HS-5 (cell line): ENCODE measurements around the gene TUT4.

Source experiments
- DNase-seq: peaks from one replicate; pipeline ENCODE4 v3.0.0-alpha.2; 2012; ENCODE audit warnings: low read depth

Gene TUT4

DNA sequence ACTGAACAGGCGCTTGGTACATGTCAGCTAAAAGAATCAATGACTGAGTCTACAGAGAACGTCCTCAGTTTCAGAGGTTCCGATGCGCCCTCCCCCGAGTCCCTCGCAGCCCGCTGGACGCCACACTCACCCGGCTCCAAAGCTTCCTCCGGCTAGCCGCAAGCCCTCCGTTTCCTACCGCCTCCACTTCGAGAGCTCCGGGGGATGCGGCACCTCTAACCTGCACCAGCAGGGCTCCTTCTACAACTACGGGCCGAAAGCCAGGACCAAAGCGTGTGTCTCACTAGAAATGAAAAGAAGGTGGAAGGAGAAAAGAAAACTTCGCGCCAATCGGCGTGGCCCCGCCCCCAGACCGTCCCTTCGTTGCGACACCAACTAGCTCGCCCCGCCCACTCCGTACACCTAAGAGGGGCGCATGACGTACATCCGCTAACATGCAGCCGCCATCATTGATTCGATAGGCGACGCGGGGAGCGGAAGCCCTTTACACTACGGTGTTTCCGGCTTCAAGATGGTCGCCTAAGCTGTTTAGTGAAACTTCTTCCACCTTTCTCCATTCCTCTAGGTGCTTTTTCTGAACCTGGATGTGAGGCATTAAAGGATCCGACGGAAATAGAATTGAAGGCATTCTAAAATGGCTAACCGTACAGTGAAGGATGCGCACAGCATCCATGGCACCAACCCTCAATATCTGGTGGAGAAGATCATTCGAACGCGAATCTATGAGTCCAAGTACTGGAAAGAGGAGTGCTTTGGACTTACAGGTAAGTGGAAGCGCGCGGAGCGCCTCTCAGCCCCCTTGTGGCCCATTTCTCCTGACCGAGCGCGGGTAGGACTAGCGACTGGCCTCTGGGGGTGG, 148.5 kb downstream of the TUT4 start, which contains the start of the genes ORC1 and PRPF38A:
TSS of gene ORC1 (minus strand) at position 308 of the 859 bp plus-strand sequence. CDS start 2,200 bp downstream, outside the sequence.
TSS of gene PRPF38A (plus strand) at position 487 of the 859 bp plus-strand sequence. CDS start at position 635, 148 bp downstream.
- peak; percentile 85 for DNase-seq

DNA sequence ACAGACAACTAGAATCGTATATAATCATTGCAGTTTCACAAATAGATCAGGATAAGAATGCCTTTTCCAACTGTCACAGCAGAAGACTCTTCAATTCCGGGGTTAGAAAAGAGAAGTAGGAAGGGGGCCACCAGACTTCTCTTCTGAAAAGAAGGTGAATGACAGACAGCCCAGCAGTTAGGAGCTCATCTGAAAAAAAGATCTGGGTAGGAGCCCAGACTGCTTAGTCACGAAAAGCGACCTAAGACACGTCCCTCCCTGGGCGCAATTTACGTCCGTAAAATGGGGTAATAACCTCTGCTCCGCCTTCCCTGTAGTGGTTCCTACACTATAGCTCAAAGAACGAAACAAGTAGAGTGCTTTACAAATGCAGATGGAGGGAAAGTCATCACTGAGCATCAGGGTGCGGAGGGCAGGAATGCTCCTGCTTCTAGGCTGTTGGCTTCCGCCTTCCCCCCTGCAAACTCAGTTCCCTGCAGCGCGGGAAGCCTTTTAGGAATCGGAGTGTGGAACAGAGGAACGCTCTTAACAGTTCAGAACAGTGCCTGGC, 149.3 kb downstream of the TUT4 start:
- DNase-seq: peak; percentile 69

DNA sequence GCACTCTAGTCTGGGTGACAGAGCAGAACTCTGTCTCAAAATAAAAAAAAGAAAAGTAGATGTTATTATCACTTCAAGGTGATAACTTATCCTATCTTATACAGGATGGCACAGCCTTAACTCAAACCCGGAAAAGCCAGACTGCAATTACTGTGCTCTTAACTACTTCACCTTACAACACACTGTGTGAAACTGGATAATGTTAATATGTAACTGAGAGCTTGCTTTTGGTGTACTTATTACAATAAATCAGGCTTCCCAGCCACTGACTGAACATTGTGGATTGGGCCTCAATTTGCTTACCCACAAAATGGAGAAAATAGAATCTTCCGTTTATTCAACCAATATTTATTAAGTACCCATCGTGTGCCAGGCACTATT, 150.0 kb downstream of the TUT4 start:
- no peak for DNase-seq

- no peak for DNase-seq
Observed at GRCh38 chr1:52400131-52400530, 152.8 kb downstream of the TUT4 start.

DNA sequence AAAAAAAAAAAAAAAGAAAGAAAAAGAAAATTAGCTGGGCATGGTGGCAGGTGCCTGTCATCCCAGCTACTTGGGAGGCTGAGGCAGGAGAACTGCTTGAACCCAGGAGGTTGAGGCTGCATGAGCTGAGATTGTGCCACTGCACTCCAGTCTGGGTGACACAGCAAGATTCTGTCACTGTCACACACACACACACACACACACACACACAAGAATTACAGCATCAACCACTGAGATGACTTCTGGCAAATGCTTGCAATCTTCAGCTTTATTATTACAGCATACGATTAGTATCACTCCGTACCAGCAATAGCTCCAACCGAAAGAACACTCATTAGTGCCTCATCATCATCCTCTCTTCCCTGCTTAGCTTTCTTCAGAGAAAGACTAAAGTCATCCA, 153.3 kb downstream of the TUT4 start:
- DNase-seq: no peak

- no peak for DNase-seq
Observed at GRCh38 chr1:52393174-52393573, 159.7 kb downstream of the TUT4 start.

GRCh38 chr1:52386458-52386857, 166.4 kb downstream of the TUT4 start:
- DNase-seq: no peak

- no peak for DNase-seq
Observed at GRCh38 chr1:52385376-52385775, 167.5 kb downstream of the TUT4 start.
